ENCODE measurements around the gene MID2.
"Not testable (repeated sequence)": the region's sequence is repeated elsewhere in the genome, so short reads cannot be mapped to it uniquely, and the experiment has no call there.

Gene MID2

GRCh38 chrX:107905366-107905765 is 79.7 kb downstream of the MID2 start:
- no peak for DNase-seq (ENCODE audit: extremely low read depth, low read depth)
- no peak for TF ChIP-seq CTCF (IDR thresholded peaks at IDR 0.05; ENCODE audit: low read depth, low read length)

- no peak for DNase-seq (ENCODE audit: extremely low read depth, low read depth)
- no peak for TF ChIP-seq CTCF (IDR thresholded peaks at IDR 0.05; ENCODE audit: low read depth, low read length)
Measured at GRCh38 chrX:107924136-107924746, 98.6 kb downstream of the MID2 start.

GRCh38 chrX:107934262-107934661 is 108.6 kb downstream of the MID2 start:
- TF ChIP-seq CTCF (IDR thresholded peaks at IDR 0.05; ENCODE audit: low read depth, low read length): no peak
- DNase-seq (ENCODE audit: extremely low read depth, low read depth): no peak

GRCh38 chrX:107935200-107935599 is 109.5 kb downstream of the MID2 start:
- no peak for DNase-seq (ENCODE audit: extremely low read depth, low read depth)
- TF ChIP-seq CTCF (IDR thresholded peaks at IDR 0.05; ENCODE audit: low read depth, low read length): no peak

- DNase-seq (ENCODE audit: extremely low read depth, low read depth): no peak
- TF ChIP-seq CTCF (IDR thresholded peaks at IDR 0.05; ENCODE audit: low read depth, low read length): no peak
Measured at GRCh38 chrX:107935664-107936433, 110.2 kb downstream of the MID2 start.

- TF ChIP-seq CTCF (IDR thresholded peaks at IDR 0.05; ENCODE audit: low read depth, low read length): no peak
- DNase-seq (ENCODE audit: extremely low read depth, low read depth): no peak
Measured at GRCh38 chrX:107936434-107936730, 110.7 kb downstream of the MID2 start.

- no peak for DNase-seq (ENCODE audit: extremely low read depth, low read depth)
- TF ChIP-seq CTCF (IDR thresholded peaks at IDR 0.05; ENCODE audit: low read depth, low read length): no peak
Measured at GRCh38 chrX:107940095-107940494, 114.4 kb downstream of the MID2 start.

GRCh38 chrX:107955337-107955736 is 129.7 kb downstream of the MID2 start:
- DNase-seq (ENCODE audit: extremely low read depth, low read depth): not testable (repeated sequence)
